ENCODE data around the gene DNAJC15. TPM values are rescaled to one million over a fixed set of nuclear protein-coding genes. Genes with fewer than 3 reads are reported as not detected.
A peak's percentile ranks its signal among the peaks of the same experiment; 100 is the strongest.

Gene DNAJC15
- total RNA-seq, 2 experiments from 2014 or later: 12.3 to 14.2 TPM

DNA sequence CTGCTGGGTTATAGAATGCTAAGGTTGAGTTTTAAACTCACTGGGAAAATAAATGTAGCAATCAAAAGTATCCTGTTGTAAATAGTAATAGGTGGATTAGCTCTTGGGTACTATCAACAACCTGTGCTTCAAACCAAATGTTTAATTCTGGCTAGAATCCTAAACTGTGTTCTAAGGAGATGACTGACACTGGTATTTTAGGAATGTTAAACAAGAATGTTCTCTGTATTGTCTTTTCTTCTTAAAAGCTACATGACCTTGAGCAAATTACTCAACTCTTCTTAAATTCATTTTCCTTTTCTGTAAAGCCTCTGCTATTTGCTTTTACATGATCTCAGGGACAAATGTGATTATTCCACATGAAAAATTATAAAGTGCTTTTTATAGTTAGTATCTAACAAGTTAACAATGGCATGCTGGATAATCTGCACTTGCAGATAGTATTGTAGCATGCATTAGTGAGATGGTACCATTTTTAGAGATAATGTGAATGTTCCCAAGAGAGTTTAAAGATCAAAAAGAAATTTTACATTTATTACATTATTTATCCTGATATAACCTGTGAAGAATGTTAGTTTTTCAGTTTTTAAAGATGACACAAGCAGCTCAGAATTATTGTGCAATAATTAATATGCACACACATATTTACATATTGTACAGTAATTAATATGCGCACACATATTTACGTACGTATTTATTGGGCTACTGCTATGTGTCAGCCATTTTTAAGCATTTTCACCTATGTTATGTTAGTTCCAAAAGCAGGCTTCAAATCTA lies 17.7 kb upstream of the DNAJC15 start:
- peaks cover 9% of the 10 kb centered on the region for H3K9me3 Mint-ChIP-seq (ENCODE audit: insufficient read depth)
- H3K4me3 Mint-ChIP-seq: no peak overlapping the region
- ChIA-PET POLR2A (interaction anchor here (0.5 kb wide), 1 partner anchor 13 kb away, joined by 3 read pairs; no protein-coding TSS in a partner anchor), CTCF (interaction anchor here (0.8 to 1.4 kb wide), 5 partner anchors 14 to 36 kb away, joined by 3 to 4 read pairs (median 3); partner anchors contain the start of gene DNAJC15)
- ATAC-seq: no peak
- DNase-seq: no peak
- no peaks in the 10 kb centered on the region for H3K36me3 Mint-ChIP-seq (ENCODE audit: low read depth)
- peaks cover 8% of the 10 kb centered on the region for H3K27me3 Mint-ChIP-seq (ENCODE audit: low read depth)
- no peak overlapping the region for H3K27ac Mint-ChIP-seq
- peaks cover 5% of the 10 kb centered on the region for H3K4me1 Mint-ChIP-seq (ENCODE audit: low read depth)

DNA sequence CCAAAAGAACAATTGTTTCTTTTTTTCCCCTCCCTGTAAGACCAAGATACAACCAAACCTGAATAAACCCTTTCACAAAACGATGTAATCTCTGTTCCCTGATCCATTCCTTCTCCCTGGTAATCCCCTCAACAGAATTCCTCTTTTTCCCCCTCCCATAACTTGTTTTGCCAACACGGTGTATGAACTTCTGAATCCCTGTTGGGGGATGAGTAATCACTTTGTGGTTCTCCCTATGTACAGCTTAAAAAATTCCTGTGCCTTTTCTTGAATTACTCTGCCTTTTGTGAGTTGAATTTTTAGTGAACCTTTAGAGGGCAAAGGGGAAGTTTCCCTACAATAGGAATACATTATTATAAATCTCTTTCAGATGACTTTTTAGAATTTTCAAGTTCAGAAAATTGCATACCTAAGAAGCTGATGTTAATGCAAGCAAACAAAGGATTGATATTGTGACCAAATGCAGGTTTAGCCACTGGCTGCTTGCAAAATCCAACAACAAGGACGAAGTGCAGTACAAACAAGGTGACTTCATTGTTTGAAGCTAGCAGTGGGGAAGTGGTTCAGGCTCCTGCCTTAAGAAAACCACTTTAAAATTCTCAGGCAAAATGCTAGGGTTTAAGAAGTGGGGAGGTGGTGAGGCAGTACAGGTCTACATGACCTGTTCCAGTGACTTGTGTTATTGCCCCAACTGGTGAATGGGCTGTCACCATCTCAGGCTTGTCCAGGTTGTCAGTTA lies 16.3 kb upstream of the DNAJC15 start:
- Mint-ChIP-seq H3K27me3 (ENCODE audit: low read depth) (peaks cover 8% of the 10 kb centered on the region), H3K9me3 (ENCODE audit: insufficient read depth) (peaks cover 9% of the 10 kb centered on the region), H3K36me3 (ENCODE audit: low read depth) (no peaks in the 10 kb centered on the region), H3K4me1 (ENCODE audit: low read depth) (peaks cover 5% of the 10 kb centered on the region), H3K27ac (no peak overlapping the region), H3K4me3 (no peak overlapping the region)
- ATAC-seq (no peak), DNase-seq (no peak)
- ChIA-PET POLR2A (interaction anchor here (0.6 kb wide), 1 partner anchor 274 kb away, joined by 5 read pairs; no protein-coding TSS in a partner anchor), CTCF (interaction anchor here (1.2 to 1.3 kb wide), 2 partner anchors 10 to 35 kb away, joined by 3 to 4 read pairs; no protein-coding TSS in a partner anchor)

DNA sequence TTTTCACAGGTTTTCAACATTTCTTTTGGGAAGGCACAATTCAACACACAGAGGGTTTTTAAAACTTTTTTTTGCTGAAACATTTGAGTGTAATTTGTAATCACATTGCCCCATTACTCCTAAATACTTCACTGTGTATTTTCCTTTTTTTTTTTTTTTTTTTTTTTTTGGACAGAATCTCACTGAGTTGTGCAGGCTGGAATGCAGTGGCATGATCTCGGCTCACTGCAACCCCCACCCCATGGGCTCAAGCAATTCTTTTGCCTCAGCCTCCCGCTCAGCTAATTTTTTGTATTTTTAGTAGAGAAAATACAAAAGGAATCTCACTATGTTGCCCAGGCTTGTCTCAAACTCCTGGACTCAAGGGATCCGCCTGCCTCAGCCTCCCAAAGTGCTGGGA lies 14.8 kb upstream of the DNAJC15 start:
- no peak for ATAC-seq
- H3K9me3 Mint-ChIP-seq (ENCODE audit: insufficient read depth): no peaks in the 10 kb centered on the region
- peaks cover 5% of the 10 kb centered on the region for H3K4me1 Mint-ChIP-seq (ENCODE audit: low read depth)
- CTCF ChIA-PET: no interaction called here
- H3K27ac Mint-ChIP-seq: no peak overlapping the region
- POLR2A ChIA-PET: no interaction called here
- no peak overlapping the region for H3K4me3 Mint-ChIP-seq
- DNase-seq: no peak
- H3K27me3 Mint-ChIP-seq (ENCODE audit: low read depth): peaks cover 8% of the 10 kb centered on the region
- no peaks in the 10 kb centered on the region for H3K36me3 Mint-ChIP-seq (ENCODE audit: low read depth)

DNA sequence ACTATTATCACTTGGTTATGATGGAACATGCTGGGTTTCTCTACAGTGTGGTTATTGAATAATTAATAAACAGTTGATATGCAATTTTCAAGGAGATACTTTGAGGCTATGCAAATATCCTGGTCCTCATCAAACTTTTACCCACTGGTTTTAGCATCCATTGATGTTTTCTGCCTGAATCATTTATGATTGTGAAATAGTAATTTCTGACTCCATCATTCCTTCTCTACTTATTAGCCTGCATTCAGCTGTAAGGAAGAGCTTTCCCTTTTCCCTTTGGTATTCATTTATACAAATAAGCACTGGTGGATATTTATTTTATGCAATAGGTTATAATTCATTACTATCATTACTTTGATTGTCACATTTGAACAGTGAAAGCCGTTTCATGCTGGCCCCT lies 13.9 kb upstream of the DNAJC15 start:
- Mint-ChIP-seq H3K27ac (no peak overlapping the region), H3K36me3 (ENCODE audit: low read depth) (no peaks in the 10 kb centered on the region), H3K4me3 (no peak overlapping the region), H3K27me3 (ENCODE audit: low read depth) (peaks cover 8% of the 10 kb centered on the region), H3K9me3 (ENCODE audit: insufficient read depth) (no peaks in the 10 kb centered on the region), H3K4me1 (ENCODE audit: low read depth) (peaks cover 5% of the 10 kb centered on the region)
- ChIA-PET CTCF (no interaction called here), POLR2A (no interaction called here)
- DNase-seq (no peak), ATAC-seq (no peak)

DNA sequence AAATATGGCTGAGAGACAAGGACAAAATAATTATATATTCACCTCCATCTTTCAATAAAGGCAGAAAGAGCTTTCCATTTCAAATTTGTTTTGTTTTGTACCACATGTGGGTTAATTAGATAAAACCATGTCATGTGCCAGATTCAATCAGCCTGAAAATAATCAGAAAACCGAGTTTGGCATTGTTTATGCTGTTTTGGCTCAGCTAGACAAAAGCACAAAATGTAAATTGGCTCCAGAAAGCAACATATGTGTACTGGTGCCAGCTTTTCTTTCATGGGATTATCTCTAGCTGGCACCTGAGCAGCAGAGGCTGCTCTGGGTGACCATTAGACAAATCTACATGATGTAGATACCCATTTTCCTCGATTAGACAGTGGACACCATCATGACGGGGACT lies 9.2 kb upstream of the DNAJC15 start:
- ATAC-seq (no peak), DNase-seq (no peak)
- H3K27ac Mint-ChIP-seq: no peak overlapping the region
- ChIA-PET CTCF (interaction anchor here (0.8 to 1.3 kb wide), 4 partner anchors 9 to 42 kb away, joined by 3 to 4 read pairs (median 4); partner anchors contain the start of gene DNAJC15), POLR2A (interaction anchor here (1.4 kb wide), 1 partner anchor 22 kb away, joined by 5 read pairs; the partner anchor contains the start of gene EPSTI1)
- no peaks in the 10 kb centered on the region for H3K36me3 Mint-ChIP-seq (ENCODE audit: low read depth)
- peaks cover 1% of the 10 kb centered on the region for H3K27me3 Mint-ChIP-seq (ENCODE audit: low read depth)
- no peaks in the 10 kb centered on the region for H3K4me1 Mint-ChIP-seq (ENCODE audit: low read depth)
- no peak overlapping the region for H3K4me3 Mint-ChIP-seq
- no peaks in the 10 kb centered on the region for H3K9me3 Mint-ChIP-seq (ENCODE audit: insufficient read depth)

DNA sequence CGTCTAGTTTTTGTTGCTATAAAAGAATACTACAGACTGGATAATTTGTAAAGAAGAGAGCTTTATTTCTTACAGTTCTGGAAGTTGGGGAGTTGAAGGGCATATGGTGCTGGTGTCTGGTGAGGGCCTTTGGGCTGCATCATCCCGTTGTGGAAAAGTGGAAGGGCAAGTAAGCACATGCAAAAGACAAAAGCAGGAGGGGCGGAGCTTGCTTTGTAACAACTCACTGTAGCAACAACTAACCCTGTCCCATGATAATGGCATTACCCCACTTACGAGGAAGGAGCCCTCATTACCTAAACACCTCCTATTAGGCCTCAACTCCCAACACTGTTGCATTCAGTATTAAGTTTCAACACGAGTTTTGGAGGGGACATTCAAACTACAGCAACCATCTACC lies 7.2 kb upstream of the DNAJC15 start:
- no peak for DNase-seq
- ATAC-seq: no peak
- H3K36me3 Mint-ChIP-seq (ENCODE audit: low read depth): no peaks in the 10 kb centered on the region
- H3K4me3 Mint-ChIP-seq: no peak overlapping the region
- ChIA-PET POLR2A (interaction anchor here (0.6 to 2.4 kb wide), 3 partner anchors 11 to 134 kb away, joined by 3 to 8 read pairs (median 3); partner anchors contain the start of gene EPSTI1), CTCF (interaction anchor here (1.2 kb wide), 1 partner anchor 30 kb away, joined by 3 read pairs; no protein-coding TSS in a partner anchor)
- H3K4me1 Mint-ChIP-seq (ENCODE audit: low read depth): no peaks in the 10 kb centered on the region
- no peaks in the 10 kb centered on the region for H3K9me3 Mint-ChIP-seq (ENCODE audit: insufficient read depth)
- no peaks in the 10 kb centered on the region for H3K27me3 Mint-ChIP-seq (ENCODE audit: low read depth)
- no peak overlapping the region for H3K27ac Mint-ChIP-seq

DNA sequence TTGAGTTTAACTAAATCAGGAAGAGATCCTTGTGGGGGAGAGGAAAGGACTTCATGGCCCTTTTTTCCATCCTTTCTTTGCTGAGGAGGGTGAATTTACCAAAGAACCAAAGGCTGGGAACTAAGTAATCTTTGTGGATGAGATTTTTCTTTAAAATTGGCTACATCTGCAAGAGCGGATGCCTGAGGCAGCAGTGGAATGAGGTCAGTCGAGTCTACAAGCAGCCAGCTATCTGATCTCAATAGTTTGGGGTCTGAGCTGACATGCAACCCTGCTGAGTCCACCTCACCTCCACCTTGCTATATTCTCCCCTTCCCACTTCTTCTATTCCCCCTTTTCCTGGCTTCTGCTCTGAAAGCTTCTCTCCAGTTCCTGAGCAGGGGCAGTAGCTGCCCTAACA lies 3.6 kb upstream of the DNAJC15 start:
- DNase-seq (no peak), ATAC-seq (no peak)
- H3K36me3 Mint-ChIP-seq (ENCODE audit: low read depth): peaks cover 8% of the 10 kb centered on the region
- no peaks in the 10 kb centered on the region for H3K27me3 Mint-ChIP-seq (ENCODE audit: low read depth)
- no peaks in the 10 kb centered on the region for H3K9me3 Mint-ChIP-seq (ENCODE audit: insufficient read depth)
- POLR2A ChIA-PET: no interaction called here
- CTCF ChIA-PET: interaction anchor here (0.8 to 1.2 kb wide), 3 partner anchors 9 to 17 kb away, joined by 3 read pairs; no protein-coding TSS in a partner anchor
- H3K4me3 Mint-ChIP-seq: no peak overlapping the region
- peaks cover 10% of the 10 kb centered on the region for H3K4me1 Mint-ChIP-seq (ENCODE audit: low read depth)
- H3K27ac Mint-ChIP-seq: no peak overlapping the region

DNA sequence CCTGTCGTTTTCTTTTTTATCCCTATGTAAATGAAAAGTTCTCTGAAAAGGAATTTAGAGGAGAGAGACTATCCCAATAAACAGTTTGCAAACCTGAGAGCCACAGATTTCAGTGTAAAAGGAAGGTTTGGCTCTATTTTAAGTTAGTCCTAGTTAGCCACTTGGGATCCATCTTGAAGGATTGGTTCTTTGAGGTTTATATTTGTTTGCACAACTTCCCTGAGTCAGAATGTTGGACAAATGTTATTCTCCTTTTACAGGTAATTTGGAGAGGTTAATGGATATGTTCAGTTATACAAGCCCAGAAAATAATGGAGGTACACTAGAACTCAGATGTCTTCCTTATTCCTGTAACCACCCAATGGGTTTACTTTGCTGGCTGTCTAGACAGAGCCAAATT lies 2.6 kb upstream of the DNAJC15 start:
- no peak overlapping the region for H3K4me3 Mint-ChIP-seq
- CTCF ChIA-PET: no interaction called here
- H3K9me3 Mint-ChIP-seq (ENCODE audit: insufficient read depth): no peaks in the 10 kb centered on the region

DNA sequence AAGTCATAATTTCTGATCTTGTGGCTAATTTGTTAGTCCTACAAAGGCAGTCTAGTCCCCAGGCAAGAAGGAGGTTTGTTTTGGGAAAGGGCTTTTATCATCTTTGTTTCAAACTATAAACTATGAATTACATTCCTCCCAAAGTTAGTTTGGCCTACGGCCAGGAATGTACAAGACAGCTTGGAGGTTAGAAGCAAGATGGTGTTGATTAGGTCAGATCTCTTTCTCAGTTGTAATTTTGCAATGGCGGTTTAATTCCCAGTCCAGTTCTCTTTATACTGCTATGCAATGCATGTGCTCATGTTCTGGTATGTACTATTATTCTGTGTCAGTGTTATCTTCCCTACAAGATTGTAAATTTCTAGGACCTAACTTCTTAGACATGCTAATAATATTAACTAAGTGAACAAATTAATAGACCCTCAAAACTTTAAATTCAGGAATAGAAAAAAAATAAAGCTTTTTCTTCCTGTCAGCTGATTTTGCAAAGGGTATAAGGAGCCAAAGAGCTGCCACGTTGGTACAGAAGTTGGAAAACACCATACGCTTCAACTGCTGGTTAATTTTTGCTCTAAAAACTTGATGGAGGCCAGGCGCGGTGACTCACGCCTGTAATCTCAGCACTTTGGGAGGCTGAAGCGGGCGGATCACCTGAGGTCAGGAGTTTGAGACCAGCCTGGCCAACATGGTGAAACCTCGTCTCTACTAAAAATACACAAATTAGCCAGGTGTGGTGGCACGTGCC lies 1.3 kb upstream of the DNAJC15 start:
- ChIA-PET POLR2A (interaction anchor here (1.6 to 3.9 kb wide), 3 partner anchors 25 to 33 kb away, joined by 7 to 37 read pairs (median 8); partner anchors contain the start of gene EPSTI1), CTCF (interaction anchor here (0.9 to 2.4 kb wide), 5 partner anchors 17 to 52 kb away, joined by 3 to 8 read pairs (median 6); no protein-coding TSS in a partner anchor)
- ATAC-seq: no peak
- Mint-ChIP-seq H3K4me3 (no peak overlapping the region), H3K27me3 (ENCODE audit: low read depth) (no peaks in the 10 kb centered on the region), H3K9me3 (ENCODE audit: insufficient read depth) (no peaks in the 10 kb centered on the region), H3K27ac (no peak overlapping the region), H3K36me3 (ENCODE audit: low read depth) (peaks cover 10% of the 10 kb centered on the region), H3K4me1 (ENCODE audit: low read depth) (peaks cover 15% of the 10 kb centered on the region)
- no peak for DNase-seq

More for the DNA sequence above, 2.6 kb upstream of the DNAJC15 start:
- Mint-ChIP-seq H3K27ac (no peak overlapping the region), H3K36me3 (ENCODE audit: low read depth) (peaks cover 9% of the 10 kb centered on the region), H3K4me1 (ENCODE audit: low read depth) (peaks cover 15% of the 10 kb centered on the region), H3K27me3 (ENCODE audit: low read depth) (no peaks in the 10 kb centered on the region)
- DNase-seq (no peak), ATAC-seq (no peak)
- POLR2A ChIA-PET: interaction anchor here (3.9 kb wide), 1 partner anchor 29 kb away, joined by 37 read pairs; the partner anchor contains the start of gene EPSTI1

DNA sequence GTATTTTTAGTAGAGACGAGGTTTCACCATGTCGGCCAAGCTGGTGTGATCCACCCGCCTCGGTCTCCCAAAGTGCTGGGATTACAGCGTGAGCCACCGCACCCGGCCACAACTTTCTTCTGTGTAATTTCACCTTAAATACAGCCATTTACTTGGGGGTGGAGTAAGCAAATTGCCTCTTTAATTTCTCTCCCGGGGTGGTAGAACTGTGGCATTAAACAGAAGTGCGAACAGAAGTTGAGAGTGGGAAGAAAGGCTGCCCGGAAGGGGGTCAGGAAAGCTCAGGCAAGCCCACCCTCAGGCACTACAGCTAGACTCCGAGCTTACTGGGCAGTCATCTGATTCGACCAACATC lies 475 bp upstream of the DNAJC15 start:
- Mint-ChIP-seq H3K9me3 (ENCODE audit: insufficient read depth) (no peaks in the 10 kb centered on the region), H3K27me3 (ENCODE audit: low read depth) (no peaks in the 10 kb centered on the region), H3K36me3 (ENCODE audit: low read depth) (peaks cover 14% of the 10 kb centered on the region), H3K27ac (peak overlapping the region; percentile 95), H3K4me1 (ENCODE audit: low read depth) (peaks cover 15% of the 10 kb centered on the region), H3K4me3 (peak overlapping the region; percentile 95)
- DNase-seq: no peak
- POLR2A ChIA-PET: interaction anchor here (0.6 to 3.9 kb wide), 6 partner anchors 26 to 441 kb away, joined by 3 to 37 read pairs (median 5); partner anchors contain the start of gene EPSTI1
- CTCF ChIA-PET: interaction anchor here (0.6 to 2.4 kb wide), 13 partner anchors 8 to 59 kb away, joined by 3 to 8 read pairs (median 3); no protein-coding TSS in a partner anchor
- ATAC-seq: no peak

DNA sequence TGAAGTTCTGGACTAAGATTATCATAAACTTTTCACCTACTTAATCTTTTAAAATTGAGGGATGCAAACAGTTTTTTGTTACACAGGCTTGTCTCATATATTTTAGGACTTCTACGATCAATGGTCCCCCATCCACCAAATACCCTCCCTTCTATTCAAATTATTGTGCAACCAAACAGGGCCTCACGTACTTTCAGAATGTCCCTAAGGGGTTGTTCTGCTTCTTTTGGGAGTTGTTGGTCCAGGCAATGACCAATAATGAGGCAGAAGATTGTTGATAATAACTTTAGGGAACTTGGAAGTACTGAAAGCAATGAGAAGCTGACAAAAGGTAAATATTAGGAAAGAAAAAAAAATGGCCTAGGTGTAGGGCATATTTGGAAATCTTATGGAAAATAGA lies 2.9 kb downstream of the DNAJC15 start:
- Mint-ChIP-seq H3K36me3 (ENCODE audit: low read depth) (peaks cover 21% of the 10 kb centered on the region), H3K27me3 (ENCODE audit: low read depth) (no peaks in the 10 kb centered on the region), H3K27ac (no peak overlapping the region), H3K4me1 (ENCODE audit: low read depth) (peaks cover 15% of the 10 kb centered on the region), H3K9me3 (ENCODE audit: insufficient read depth) (no peaks in the 10 kb centered on the region), H3K4me3 (no peak overlapping the region)
- ChIA-PET POLR2A (no interaction called here), CTCF (no interaction called here)
- ATAC-seq (no peak), DNase-seq (no peak)

Data from activated CD8-positive, alpha-beta T cell treated with anti-CD3 and anti-CD28 coated beads, Interleukin-2, amount 10 ng/mL, durations not matched to agents 7 days and 5 days (primary cell).